Measurements from ENCODE around the gene LRP1. TPM values are rescaled to one million over a fixed set of nuclear protein-coding genes. Genes with fewer than 3 reads are reported as not detected.

The LRP1 gene
- total RNA-seq, 1 experiment from 2014 or later, result 12.4 TPM

GRCh38 chr12:57153415-57153997 is 25.2 kb downstream of the LRP1 start:
- no peak overlapping the region for H3K27ac Mint-ChIP-seq (ENCODE audit: unreplicated experiment)
- BruUV-seq (replicated peaks), result no TSS peak
- H3K4me1 Mint-ChIP-seq (ENCODE audit: low read depth, unreplicated experiment), result peaks cover 10% of the 10 kb centered on the region
- H3K36me3 Mint-ChIP-seq (ENCODE audit: insufficient read depth, unreplicated experiment), result no peaks in the 10 kb centered on the region
- no peaks in the 10 kb centered on the region for H3K9me3 Mint-ChIP-seq (ENCODE audit: low read depth, unreplicated experiment)
- no peak overlapping the region for H3K4me3 Mint-ChIP-seq (ENCODE audit: low read depth, unreplicated experiment)
- TF ChIP-seq CTCF (IDR thresholded peaks at IDR 0.05; ENCODE audit: unreplicated experiment), result no peak
- intact Hi-C loops (cut with micrococcal nuclease; ENCODE audit: unreplicated experiment), result no loop called here
- peaks cover 14% of the 10 kb centered on the region for H3K27me3 Mint-ChIP-seq (ENCODE audit: unreplicated experiment)
- no peak for DNase-seq
- CTCF ChIA-PET, result interaction anchor here (0.6 to 0.8 kb wide), 2 partner anchors 25 to 328 kb away, joined by 3 to 5 read pairs; partner anchors contain the start of gene LRP1

- Mint-ChIP-seq H3K9me3 (ENCODE audit: low read depth, unreplicated experiment) (no peaks in the 10 kb centered on the region), H3K27me3 (ENCODE audit: unreplicated experiment) (peaks cover 14% of the 10 kb centered on the region), H3K36me3 (ENCODE audit: insufficient read depth, unreplicated experiment) (no peaks in the 10 kb centered on the region), H3K4me1 (ENCODE audit: low read depth, unreplicated experiment) (peaks cover 7% of the 10 kb centered on the region), H3K4me3 (ENCODE audit: low read depth, unreplicated experiment) (no peak overlapping the region), H3K27ac (ENCODE audit: unreplicated experiment) (no peak overlapping the region)
- CTCF ChIA-PET, result interaction anchor here (0.6 to 0.8 kb wide), 2 partner anchors 26 to 329 kb away, joined by 3 to 5 read pairs; partner anchors contain the start of gene LRP1
- intact Hi-C loops (cut with micrococcal nuclease; ENCODE audit: unreplicated experiment), result no loop called here
- TF ChIP-seq CTCF (IDR thresholded peaks at IDR 0.05; ENCODE audit: unreplicated experiment), result no peak
- no TSS peak for BruUV-seq (replicated peaks)
- DNase-seq, result no peak
Measured at GRCh38 chr12:57154076-57154475, 25.8 kb downstream of the LRP1 start.

GRCh38 chr12:57154804-57155434 is 26.6 kb downstream of the LRP1 start:
- no peak for TF ChIP-seq CTCF (IDR thresholded peaks at IDR 0.05; ENCODE audit: unreplicated experiment)
- Mint-ChIP-seq H3K27me3 (ENCODE audit: unreplicated experiment) (peaks cover 14% of the 10 kb centered on the region), H3K9me3 (ENCODE audit: low read depth, unreplicated experiment) (no peaks in the 10 kb centered on the region), H3K27ac (ENCODE audit: unreplicated experiment) (no peak overlapping the region), H3K4me3 (ENCODE audit: low read depth, unreplicated experiment) (no peak overlapping the region), H3K4me1 (ENCODE audit: low read depth, unreplicated experiment) (no peaks in the 10 kb centered on the region), H3K36me3 (ENCODE audit: insufficient read depth, unreplicated experiment) (no peaks in the 10 kb centered on the region)
- intact Hi-C loops (cut with micrococcal nuclease; ENCODE audit: unreplicated experiment), result no loop called here
- DNase-seq, result no peak
- CTCF ChIA-PET, result interaction anchor here (0.7 kb wide), 1 partner anchor 18 kb away, joined by 3 read pairs; no protein-coding TSS in a partner anchor
- BruUV-seq (replicated peaks), result no TSS peak

- no peaks in the 10 kb centered on the region for H3K4me1 Mint-ChIP-seq (ENCODE audit: low read depth, unreplicated experiment)
- BruUV-seq (replicated peaks), result no TSS peak
- H3K9me3 Mint-ChIP-seq (ENCODE audit: low read depth, unreplicated experiment), result no peaks in the 10 kb centered on the region
- no peak overlapping the region for H3K27ac Mint-ChIP-seq (ENCODE audit: unreplicated experiment)
- H3K36me3 Mint-ChIP-seq (ENCODE audit: insufficient read depth, unreplicated experiment), result no peaks in the 10 kb centered on the region
- H3K27me3 Mint-ChIP-seq (ENCODE audit: unreplicated experiment), result peaks cover 14% of the 10 kb centered on the region
- no peak for DNase-seq
- no peak for TF ChIP-seq CTCF (IDR thresholded peaks at IDR 0.05; ENCODE audit: unreplicated experiment)
- intact Hi-C loops (cut with micrococcal nuclease; ENCODE audit: unreplicated experiment), result no loop called here
- CTCF ChIA-PET, result interaction anchor here (0.6 to 1.2 kb wide), 2 partner anchors 30 to 500 kb away, joined by 3 to 4 read pairs; no protein-coding TSS in a partner anchor
- no peak overlapping the region for H3K4me3 Mint-ChIP-seq (ENCODE audit: low read depth, unreplicated experiment)
Measured at GRCh38 chr12:57156701-57157403, 28.6 kb downstream of the LRP1 start.

Data from Calu3 (cell line).